Right lobe of liver (tissue), 4 donors: ENCODE data around the gene TNFRSF21.

Experiments
- CTCF ChIP-seq, 4 donors: fragments of 200-600 bp in 3 of 4; fragments of 450-650 bp in 1 of 4; IDR thresholded peaks; one replicate each; pipeline versions ENCODE4 v1.5.1 to v1.8.0; 2016 to 2022; ENCODE audit warnings: antibody characterized with exemption in 4 of 4, mild to moderate bottlenecking in 2 of 4
- POLR2A ChIP-seq: fragments of 450-650 bp; IDR thresholded peaks from one replicate; pipeline ENCODE4 v1.6.1; 2017; ENCODE audit warnings: antibody characterized with exemption, mild to moderate bottlenecking
- donor health status: DM: no; HTN: no; CAD: no.
- donor health status: DM: no; HTN: no; CAD: no.
- donor health status: DM: no; HTN: yes; CAD: no.

GRCh38 chr6:47231151-47231550 is 78.6 kb downstream of the TNFRSF21 start:
- TF ChIP-seq POLR2A (no peak), CTCF (IDR thresholded peaks at IDR 0.05) (no peak)
